ENCODE measurements around the gene ARHGDIB. TPM values are rescaled to one million over a fixed set of nuclear protein-coding genes. Genes with fewer than 3 reads are reported as not detected.

ARHGDIB gene
- polyA plus RNA-seq, 1 experiment: 31.7 TPM

GRCh38 chr12:14949631-14950030, 11.8 kb downstream of the ARHGDIB start:
- ChIA-PET CTCF (no interaction called here), POLR2A (no interaction called here)

GRCh38 chr12:14948672-14949071, 12.7 kb downstream of the ARHGDIB start:
- Histone ChIP-seq H3K36me3 (ENCODE audit: control insufficient read depth, insufficient read depth, low read length) (no peaks in the 10 kb centered on the region), H3K4me3 (ENCODE audit: low read depth, low read length) (no peak overlapping the region), H3K27me3 (ENCODE audit: control insufficient read depth, insufficient read depth, low read length) (no peaks in the 10 kb centered on the region)
- CTCF ChIA-PET: interaction anchor here (0.6 to 1.8 kb wide), 2 partner anchors 9 to 139 kb away, joined by 4 to 6 read pairs; partner anchors contain the start of gene ERP27
- POLR2A ChIA-PET: no interaction called here
- DNase-seq (ENCODE audit: low read depth): no peak
- TF ChIP-seq CTCF (IDR thresholded peaks at IDR 0.05; ENCODE audit: insufficient read depth, low read depth, low read length): no peak

More at GRCh38 chr12:14949631-14950030, 11.8 kb downstream of the ARHGDIB start:
- no peak for DNase-seq (ENCODE audit: low read depth)
- H3K4me3 ChIP-seq (ENCODE audit: low read depth, low read length): no peak overlapping the region
- no peaks in the 10 kb centered on the region for H3K27me3 ChIP-seq (ENCODE audit: control insufficient read depth, insufficient read depth, low read length)
- H3K36me3 ChIP-seq (ENCODE audit: control insufficient read depth, insufficient read depth, low read length): no peaks in the 10 kb centered on the region
- no peak for TF ChIP-seq CTCF (IDR thresholded peaks at IDR 0.05; ENCODE audit: insufficient read depth, low read depth, low read length)

GRCh38 chr12:14946861-14947260, 14.5 kb downstream of the ARHGDIB start:
- no peak for DNase-seq (ENCODE audit: low read depth)
- Histone ChIP-seq H3K36me3 (ENCODE audit: control insufficient read depth, insufficient read depth, low read length) (no peaks in the 10 kb centered on the region), H3K27me3 (ENCODE audit: control insufficient read depth, insufficient read depth, low read length) (no peaks in the 10 kb centered on the region), H3K4me3 (ENCODE audit: low read depth, low read length) (no peak overlapping the region)
- no peak for TF ChIP-seq CTCF (IDR thresholded peaks at IDR 0.05; ENCODE audit: insufficient read depth, low read depth, low read length)
- POLR2A ChIA-PET: no interaction called here
- CTCF ChIA-PET: no interaction called here

GRCh38 chr12:14946162-14946561, 15.2 kb downstream of the ARHGDIB start:
- TF ChIP-seq CTCF (IDR thresholded peaks at IDR 0.05; ENCODE audit: insufficient read depth, low read depth, low read length): no peak
- no peaks in the 10 kb centered on the region for H3K27me3 ChIP-seq (ENCODE audit: control insufficient read depth, insufficient read depth, low read length)
- ChIA-PET POLR2A (no interaction called here), CTCF (interaction anchor here (0.6 to 1.2 kb wide), 3 partner anchors 12 to 58 kb away, joined by 3 to 7 read pairs (median 3); no protein-coding TSS in a partner anchor)
- no peak overlapping the region for H3K4me3 ChIP-seq (ENCODE audit: low read depth, low read length)
- H3K36me3 ChIP-seq (ENCODE audit: control insufficient read depth, insufficient read depth, low read length): no peaks in the 10 kb centered on the region
- DNase-seq (ENCODE audit: low read depth): no peak

- POLR2A ChIA-PET: no interaction called here
- DNase-seq (ENCODE audit: low read depth): no peak
- H3K4me3 ChIP-seq (ENCODE audit: low read depth, low read length): no peak overlapping the region
- CTCF ChIA-PET: interaction anchor here (1.0 kb wide), 1 partner anchor 10 kb away, joined by 3 read pairs; no protein-coding TSS in a partner anchor
- no peak for TF ChIP-seq CTCF (IDR thresholded peaks at IDR 0.05; ENCODE audit: insufficient read depth, low read depth, low read length)
- H3K36me3 ChIP-seq (ENCODE audit: control insufficient read depth, insufficient read depth, low read length): no peaks in the 10 kb centered on the region
- H3K27me3 ChIP-seq (ENCODE audit: control insufficient read depth, insufficient read depth, low read length): no peaks in the 10 kb centered on the region
Observed at GRCh38 chr12:14942196-14942931, 19.0 kb downstream of the ARHGDIB start.

Measured in BJ (cell line).